8988T (cell line): ENCODE measurements around the gene OTUB2.
A peak's percentile ranks its signal among the peaks of the same experiment; 100 is the strongest.
"Not testable (repeated sequence)": the region's sequence is repeated elsewhere in the genome, so short reads cannot be mapped to it uniquely, and the experiment has no call there.

Experiments
- DNase-seq: peaks from one replicate; pipeline ENCODE4 v3.0.0; 2011

The OTUB2 gene

DNA sequence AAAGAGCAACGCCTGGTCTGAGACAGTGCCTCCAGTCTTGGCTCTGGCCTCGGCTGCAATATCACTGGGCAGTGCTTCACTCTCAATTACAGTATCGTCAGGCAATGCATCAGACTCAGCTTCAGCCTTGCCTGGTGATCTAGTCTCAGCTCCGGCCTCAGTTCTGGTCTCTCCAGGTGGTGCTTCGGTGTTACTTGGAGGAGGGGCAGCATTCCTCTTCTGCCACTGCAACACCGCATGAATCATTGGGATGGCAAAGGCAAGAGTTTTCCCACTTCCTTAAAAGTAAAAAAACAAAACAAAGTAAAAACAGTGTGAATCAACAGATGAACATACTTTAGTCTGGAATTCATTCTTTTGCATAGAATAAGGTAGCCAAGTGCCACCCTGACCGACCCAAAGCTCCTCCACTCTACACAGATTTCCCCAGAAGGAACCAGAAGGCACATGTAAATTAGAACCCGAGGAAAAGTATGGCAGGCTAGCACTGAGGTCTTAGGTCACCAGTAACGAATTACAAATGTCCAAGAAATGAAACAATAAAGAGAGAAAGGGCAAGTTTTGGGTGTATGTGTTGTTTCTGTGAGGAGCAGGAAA, 36.3 kb downstream of the OTUB2 start:
- DNase-seq: no peak

DNA sequence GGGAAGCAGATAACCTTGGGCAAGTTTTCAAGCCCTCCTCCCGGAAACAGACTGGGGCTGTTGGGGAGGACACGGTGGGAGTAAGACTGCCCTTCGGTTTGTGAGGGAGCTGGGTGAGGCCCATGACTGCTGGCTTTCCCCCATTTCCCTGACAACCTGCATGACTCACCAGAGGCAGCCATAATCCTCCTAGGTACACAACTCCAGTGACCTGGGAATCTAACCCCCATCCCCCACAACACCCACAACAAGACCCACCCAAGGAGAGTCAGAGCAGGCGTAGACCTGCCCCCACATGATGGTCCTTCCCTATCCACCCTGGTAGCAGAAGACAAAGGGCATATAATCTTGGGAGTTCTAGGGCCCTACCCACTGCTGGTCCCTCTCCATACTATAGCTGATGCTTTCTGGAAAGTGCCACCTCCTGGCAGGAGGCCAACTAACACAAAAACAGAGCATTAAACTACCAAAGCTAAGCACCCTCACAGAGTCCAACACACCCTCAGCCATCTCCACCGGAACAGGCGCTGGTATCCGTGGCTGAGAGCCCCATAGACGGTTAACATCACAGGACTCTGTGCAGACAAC, 40.0 kb downstream of the OTUB2 start:
- no peak for DNase-seq

GRCh38 chr14:94072076-94072475, 45.9 kb downstream of the OTUB2 start:
- not testable (repeated sequence) for DNase-seq

GRCh38 chr14:94074534-94074933, 48.4 kb downstream of the OTUB2 start:
- no peak for DNase-seq

DNA sequence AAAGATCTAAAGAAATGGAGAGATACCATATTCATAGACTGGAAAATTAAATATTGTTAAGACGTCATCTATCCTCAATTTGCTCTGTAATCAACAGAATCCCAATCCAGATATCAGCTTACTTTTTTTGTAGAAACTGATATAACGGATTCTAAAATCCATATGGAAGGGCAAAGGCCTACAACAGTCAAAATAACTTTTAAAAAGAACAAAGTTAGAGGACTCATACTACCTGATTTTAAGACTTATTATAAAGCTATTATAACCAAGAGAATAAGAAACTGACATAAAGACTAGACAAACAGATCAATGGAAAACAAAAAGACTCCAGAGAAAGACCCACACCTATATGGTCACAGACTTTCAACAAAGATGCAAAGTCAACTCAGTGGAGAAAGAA, 48.9 kb downstream of the OTUB2 start:
- no peak for DNase-seq

DNA sequence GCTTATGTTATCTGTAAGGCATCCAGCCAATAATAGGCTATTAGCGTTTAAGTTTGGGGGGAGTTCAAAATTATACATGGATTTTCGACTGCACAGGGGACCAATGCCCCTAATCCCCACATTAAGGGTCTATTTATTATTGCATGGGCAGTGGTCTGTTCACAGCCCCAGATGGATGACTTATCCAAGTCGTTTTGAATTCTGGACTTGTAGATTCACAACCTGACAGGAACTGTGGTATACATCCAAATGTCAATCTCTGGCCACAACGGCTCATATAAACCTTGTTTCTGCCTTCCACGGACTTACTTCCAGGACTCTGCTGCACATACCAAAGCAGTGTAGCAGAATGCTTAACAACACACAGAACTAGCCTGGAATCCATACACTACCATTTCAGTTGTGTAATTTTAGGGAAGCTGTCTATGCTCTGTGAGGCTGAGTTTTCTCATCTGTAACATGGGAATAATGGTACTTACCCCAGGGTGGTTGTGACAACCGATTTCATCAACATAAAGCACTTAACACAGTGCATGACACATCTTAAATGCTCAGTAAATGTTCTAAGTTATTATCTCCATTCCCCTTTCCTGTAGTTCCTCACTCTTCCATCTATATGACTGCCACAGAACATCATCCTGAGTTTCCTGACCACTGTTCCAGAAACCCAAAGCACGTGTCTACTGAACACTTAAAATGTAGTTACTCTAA, 51.1 kb downstream of the OTUB2 start:
- DNase-seq: no peak

- DNase-seq: no peak
Measured at GRCh38 chr14:94077823-94078222, 51.7 kb downstream of the OTUB2 start.

- no peak for DNase-seq
Measured at GRCh38 chr14:94079891-94080620, 53.9 kb downstream of the OTUB2 start.

DNA sequence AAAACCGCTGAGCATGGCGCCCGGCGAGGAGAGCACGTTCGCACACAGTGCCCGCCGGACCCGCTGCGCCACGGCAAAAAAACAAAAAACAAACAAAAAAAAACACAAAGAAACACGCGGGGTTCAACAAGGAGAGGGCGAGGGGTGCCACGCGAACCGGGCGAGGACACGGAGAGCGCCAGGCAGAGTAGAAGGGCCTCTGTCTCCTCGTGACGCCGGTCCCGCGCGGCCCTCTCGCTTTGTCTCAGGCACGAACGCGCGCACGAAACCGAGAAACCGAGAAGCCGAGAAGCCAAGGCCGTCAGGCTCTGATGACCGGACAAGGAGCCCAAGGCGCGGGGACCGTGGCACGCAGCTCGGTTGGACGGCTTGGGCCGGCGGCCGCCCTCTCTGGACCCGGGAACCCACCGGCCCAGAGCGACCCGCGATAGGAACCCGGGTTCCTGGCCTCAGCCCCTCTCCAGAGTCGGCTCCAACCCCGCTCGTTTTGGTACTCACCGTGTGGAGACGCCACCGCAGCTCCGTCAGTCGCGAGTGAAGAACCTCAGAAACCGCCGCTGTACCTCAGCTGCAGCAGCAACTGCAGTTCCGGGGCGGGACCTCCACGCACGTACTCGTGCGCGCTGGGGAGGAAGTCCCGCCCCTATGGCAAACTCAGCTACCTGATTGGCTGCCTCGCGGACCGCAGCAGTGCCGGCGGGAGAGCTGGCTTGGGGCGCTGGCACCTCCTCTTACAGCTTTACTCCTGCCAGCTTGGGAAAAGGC, 54.7 kb downstream of the OTUB2 start, which contains the start of the genes DDX24 and IFI27L1:
Gene DDX24 (minus strand): TSS at position 582 of the 765 bp plus-strand sequence. CDS start 1,460 bp downstream, outside the sequence.
Gene IFI27L1 (plus strand): TSS at position 690 of the 765 bp plus-strand sequence. CDS start 15,628 bp downstream, outside the sequence.
- DNase-seq: peak; percentile 79

GRCh38 chr14:94081386-94081820, 55.3 kb downstream of the OTUB2 start:
- DNase-seq: no peak

GRCh38 chr14:94087891-94088290, 61.8 kb downstream of the OTUB2 start:
- no peak for DNase-seq

- DNase-seq: no peak
Measured at GRCh38 chr14:94088516-94088915, 62.4 kb downstream of the OTUB2 start.

GRCh38 chr14:94089479-94089878, 63.3 kb downstream of the OTUB2 start:
- no peak for DNase-seq

- DNase-seq: no peak
Measured at GRCh38 chr14:94093418-94093817, 67.3 kb downstream of the OTUB2 start.

GRCh38 chr14:94097091-94097490, 71.0 kb downstream of the OTUB2 start:
- DNase-seq: no peak
